H9 (cell line): ENCODE data around the gene EMP3. TPM values are rescaled to one million over a fixed set of nuclear protein-coding genes. Genes with fewer than 3 reads are reported as not detected.

ENCODE experiments used
- DNase-seq: peaks from one replicate; pipeline ENCODE4 v3.0.0-alpha.2; 2017
- H2AFZ ChIP-seq: one replicate; pipeline ENCODE4 v1.6.1; 2013; ENCODE audit warnings: mild to moderate bottlenecking, low read length, control low read depth, moderate library complexity
- H2AK5ac ChIP-seq: 2 replicates; pipeline ENCODE4 v1.6.1; 2013; ENCODE audit warnings: low read length, control low read depth, mixed read lengths; ENCODE audit not compliant: insufficient read length
- H2BK120ac ChIP-seq: one replicate; pipeline ENCODE4 v1.6.1; 2013; ENCODE audit warnings: low read depth, mild to moderate bottlenecking, low read length, control low read depth, inconsistent platforms; ENCODE audit not compliant: poor library complexity, severe bottlenecking
- H2BK12ac ChIP-seq: 2 replicates; pipeline ENCODE4 v1.6.1; 2013; ENCODE audit warnings: low read length, control low read depth, mixed read lengths, low read depth; ENCODE audit not compliant: insufficient read length
- H2BK15ac ChIP-seq: 2 replicates; pipeline ENCODE4 v1.6.1; 2013; ENCODE audit warnings: low read depth, low read length, control low read depth
- H2BK20ac ChIP-seq: one replicate; pipeline ENCODE4 v1.6.1; 2013; ENCODE audit warnings: low read depth, mild to moderate bottlenecking, low read length, control low read depth, inconsistent platforms; ENCODE audit not compliant: poor library complexity, severe bottlenecking
- H2BK5ac ChIP-seq: 2 replicates; pipeline ENCODE4 v1.6.1; 2013; ENCODE audit warnings: low read length, control low read depth, mixed read lengths; ENCODE audit not compliant: insufficient read length
- H3K14ac ChIP-seq: 2 replicates; pipeline ENCODE4 v1.6.1; 2013; ENCODE audit warnings: low read length, control low read depth; ENCODE audit not compliant: insufficient read depth
- H3K18ac ChIP-seq: 2 replicates; pipeline ENCODE4 v1.6.1; 2013; ENCODE audit warnings: low read depth, mild to moderate bottlenecking, mixed read lengths, low read length, control low read depth; ENCODE audit not compliant: insufficient read length
- H3K23ac ChIP-seq: 2 replicates; pipeline ENCODE4 v1.6.1; 2013; ENCODE audit warnings: low read length, control low read depth, mixed read lengths, low read depth; ENCODE audit not compliant: insufficient read length
- H3K23me2 ChIP-seq: 2 replicates; pipeline ENCODE4 v1.6.1; 2013; ENCODE audit warnings: low read depth, mild to moderate bottlenecking, mixed read lengths, low read length, control low read depth; ENCODE audit not compliant: insufficient read length, poor library complexity, severe bottlenecking
- H3K27ac ChIP-seq: 2 replicates; pipeline ENCODE4 v1.5.1; 2013; ENCODE audit warnings: low read length, control low read depth, mixed read lengths, low read depth; ENCODE audit not compliant: insufficient read length
- H3K27me3 ChIP-seq: 2 replicates; pipeline ENCODE4 v1.6.1; 2013; ENCODE audit warnings: low read length, control low read depth, inconsistent platforms; ENCODE audit not compliant: insufficient read depth
- H3K4ac ChIP-seq: 2 replicates; pipeline ENCODE4 v1.6.1; 2013; ENCODE audit warnings: low read depth, mild to moderate bottlenecking, control low read depth, inconsistent platforms, low read length, moderate library complexity
- H3K4me1 ChIP-seq: 2 replicates; pipeline ENCODE4 v1.6.1; 2013; ENCODE audit warnings: low read length, control low read depth, inconsistent platforms; ENCODE audit not compliant: insufficient read depth
- H3K4me2 ChIP-seq: 2 replicates; pipeline ENCODE4 v1.6.1; 2013; ENCODE audit warnings: low read length, control low read depth, mixed read lengths; ENCODE audit not compliant: insufficient read length, insufficient read depth
- H3K56ac ChIP-seq: 2 replicates; pipeline ENCODE4 v1.6.1; 2013; ENCODE audit warnings: low read depth, mild to moderate bottlenecking, mixed read lengths, low read length, control low read depth; ENCODE audit not compliant: insufficient read length
- H3K79me1 ChIP-seq: 2 replicates; pipeline ENCODE4 v1.6.1; 2013; ENCODE audit warnings: low read depth, mild to moderate bottlenecking, moderate library complexity, low read length, control low read depth, inconsistent platforms; ENCODE audit not compliant: insufficient read depth, poor library complexity, severe bottlenecking
- H3K79me2 ChIP-seq: 2 replicates; pipeline ENCODE4 v1.6.1; 2013; ENCODE audit warnings: low read length, control low read depth, inconsistent platforms; ENCODE audit not compliant: insufficient read depth
- H3K9ac ChIP-seq: 2 replicates; pipeline ENCODE4 v1.6.1; 2013; ENCODE audit warnings: low read length, control low read depth, mixed read lengths; ENCODE audit not compliant: insufficient read length; ENCODE audit errors: extremely low read depth
- H3K9me3 ChIP-seq: one replicate; pipeline ENCODE4 v1.6.1; 2013; ENCODE audit warnings: low read depth, low read length, inconsistent platforms; ENCODE audit not compliant: control insufficient read depth
- H3T11ph ChIP-seq: one replicate; pipeline ENCODE4 v1.6.1; 2013; ENCODE audit warnings: mild to moderate bottlenecking, low read length, control low read depth, inconsistent platforms
- H4K20me1 ChIP-seq: one replicate; pipeline ENCODE4 v1.6.1; 2013; ENCODE audit not compliant: control insufficient read depth, insufficient read length, insufficient read depth
- H4K5ac ChIP-seq: 2 replicates; pipeline ENCODE4 v1.6.1; 2013; ENCODE audit warnings: low read depth, mild to moderate bottlenecking, mixed read lengths, low read length, control low read depth; ENCODE audit not compliant: insufficient read length
- H4K8ac ChIP-seq: replicated peaks from 2 replicates; pipeline ENCODE4 v1.6.1; 2013; ENCODE audit warnings: low read length, control low read depth, mixed read lengths, low read depth; ENCODE audit not compliant: insufficient read length
- H4K91ac ChIP-seq: 2 replicates; pipeline ENCODE4 v1.6.1; 2013; ENCODE audit warnings: low read depth, mild to moderate bottlenecking, moderate library complexity, mixed read lengths, low read length, control low read depth; ENCODE audit not compliant: insufficient read length
- H3K27ac Mint-ChIP-seq, 3 experiments: 2 replicates in 2 of 3; 3 replicates in 1 of 3; pipeline ENCODE4 v1.8.0; 2020 to 2021; ENCODE audit warnings: mixed read lengths in 3 of 3, mild to moderate bottlenecking in 1 of 3, moderate library complexity in 1 of 3
- H3K27me3 Mint-ChIP-seq: 2 replicates; pipeline ENCODE4 v1.8.0; 2021; ENCODE audit warnings: low read depth, mild to moderate bottlenecking, moderate library complexity, mixed read lengths
- H3K36me3 Mint-ChIP-seq, 3 experiments: 2 replicates in 2 of 3; 3 replicates in 1 of 3; pipeline ENCODE4 v1.8.0; 2020 to 2021; ENCODE audit warnings: low read depth in 3 of 3, mixed read lengths in 3 of 3; ENCODE audit not compliant: insufficient read depth in 1 of 3
- H3K4me1 Mint-ChIP-seq, 2 experiments: 2 replicates each; pipeline ENCODE4 v1.8.0; 2020; ENCODE audit warnings: mixed read lengths in 2 of 2
- H3K4me3 Mint-ChIP-seq, 2 experiments: 2 replicates in 1 of 2; 3 replicates in 1 of 2; pipeline ENCODE4 v1.8.0; 2020 to 2021; ENCODE audit warnings: mild to moderate bottlenecking in 2 of 2, mixed read lengths in 2 of 2, moderate library complexity in 1 of 2
- H3K9me3 Mint-ChIP-seq, 2 experiments: 2 replicates in 1 of 2; 3 replicates in 1 of 2; pipeline ENCODE4 v1.8.0; 2020; ENCODE audit warnings: mild to moderate bottlenecking in 2 of 2, mixed read lengths in 2 of 2, moderate library complexity in 1 of 2
- CTCF ChIP-seq: fragments of 200-600 bp; sonication (generic); conservative IDR thresholded peaks from 3 replicates; pipeline ENCODE4 v1.8.0; 2021; ENCODE audit warnings: antibody characterized with exemption, mild to moderate bottlenecking
- WGBS: extraction: QIAGEN DNeasy Blood & Tissue Kit; methylation state at CpG from one replicate; pipeline ENCODE4 v1.1.7; 2013; ENCODE audit warnings: missing lambda C conversion rate, low lambda C conversion rate, mixed read lengths; ENCODE audit not compliant: insufficient read length; ENCODE audit errors: extremely low coverage; 5-methylcytosine and 5-hydroxymethylcytosine counted together
- total RNA-seq: library from RNA; stranded (reverse); gene quantifications from 2 replicates; pipeline ENCODE4 v1.2.1, GENCODE V29; 2021

Gene EMP3
- total RNA-seq, 1 experiment from 2014 or later = 9.6 TPM

GRCh38 chr19:48283908-48284307, 41.4 kb upstream of the EMP3 start:
- Histone ChIP-seq H3K14ac (no peak overlapping the region), H3K4ac (no peak overlapping the region), H2BK15ac (no peak overlapping the region), H3K4me1 (no peaks in the 10 kb centered on the region), H2BK20ac (no peak overlapping the region), H4K20me1 (no peaks in the 10 kb centered on the region), H3K23me2 (no peaks in the 10 kb centered on the region), H2AFZ (no peak overlapping the region), H2BK12ac (no peak overlapping the region), H2AK5ac (no peak overlapping the region), H3K23ac (no peak overlapping the region), H3K9ac (no peak overlapping the region), H3K79me2 (no peaks in the 10 kb centered on the region), H3K27ac (no peak overlapping the region), H3K56ac (no peak overlapping the region), H3K9me3 (peaks cover 7% of the 10 kb centered on the region), H3T11ph (no peak overlapping the region), H3K18ac (no peak overlapping the region), H3K79me1 (no peaks in the 10 kb centered on the region), H4K8ac (no peak overlapping the region), H3K4me2 (no peak overlapping the region), H2BK120ac (no peak overlapping the region), H4K5ac (no peak overlapping the region), H4K91ac (no peak overlapping the region), H3K27me3 (no peaks in the 10 kb centered on the region), H2BK5ac (no peak overlapping the region)
- Mint-ChIP-seq H3K36me3 (peaks cover 56 to 82% (median 82%) of the 10 kb centered on the region in 3 experiments), H3K4me3 (no peak overlapping the region), H3K27me3 (no peaks in the 10 kb centered on the region), H3K27ac (no peak overlapping the region), H3K4me1 (peaks cover 0 to 2% of the 10 kb centered on the region in 2 experiments; a peak in 2 of 4 replicates), H3K9me3 (peaks cover 0 to 6% of the 10 kb centered on the region in 2 experiments; a peak in 2 of 5 replicates)
- no peak for DNase-seq
- WGBS = no CpG with 5 or more reads among the region's 7 CpGs
- TF ChIP-seq CTCF = no peak
